ENCODE results near the gene ASB2. TPM values are rescaled to one million over a fixed set of nuclear protein-coding genes. Genes with fewer than 3 reads are reported as not detected.

ASB2 gene
- polyA plus RNA-seq, 1 donor from 2014 or later, result 0.26 TPM

DNA sequence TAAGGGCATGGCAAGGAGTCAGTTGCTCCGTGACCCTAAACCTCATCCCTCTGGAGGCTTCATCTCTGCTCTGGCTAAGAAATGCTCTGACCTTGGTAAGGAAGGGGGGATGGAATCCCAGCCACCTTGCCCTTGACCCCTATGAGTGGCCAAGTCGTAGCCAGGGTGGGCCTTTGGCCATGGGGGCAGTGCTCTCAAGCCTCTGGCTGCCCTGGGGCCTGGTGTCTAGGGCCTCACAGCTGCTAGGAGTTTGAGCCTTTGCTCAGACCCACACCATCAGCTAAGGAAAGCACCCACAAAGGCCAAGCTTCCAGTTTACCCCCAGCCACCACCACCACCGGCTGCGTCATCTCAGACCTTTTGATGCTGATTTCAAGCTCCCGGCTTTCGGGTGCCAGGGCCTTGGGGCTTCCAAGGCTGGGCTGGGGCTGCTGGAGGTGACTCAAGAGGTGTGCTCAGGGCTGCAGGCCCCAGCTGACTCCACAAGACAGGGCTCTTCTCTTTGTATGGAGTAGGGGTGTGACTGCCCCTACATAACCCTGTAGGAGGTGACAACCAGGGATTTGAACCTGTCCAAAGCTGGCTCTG lies 3.7 kb downstream of the ASB2 start:
- Histone ChIP-seq H3K9me2 (ENCODE audit: insufficient read depth, low read length) (no peaks in the 10 kb centered on the region), H3F3A (ENCODE audit: insufficient read depth, low read length, poor library complexity, severe bottlenecking) (no peaks in the 10 kb centered on the region), H3K4me3 (ENCODE audit: low read length) (no peak overlapping the region), H3K79me2 (replicated peaks; ENCODE audit: insufficient read depth, low read length) (no peaks in the 10 kb centered on the region), H3K9ac (ENCODE audit: low read length) (no peak overlapping the region), H3K27ac (ENCODE audit: low read length) (no peak overlapping the region), H3K36me3 (ENCODE audit: insufficient read depth, low read length) (no peaks in the 10 kb centered on the region), H3K9me3 (ENCODE audit: low read length) (no peaks in the 10 kb centered on the region), H3K4me2 (ENCODE audit: low read length) (no peak overlapping the region), H3K27me3 (ENCODE audit: insufficient read depth, low read depth, low read length) (no peaks in the 10 kb centered on the region), H4K20me1 (ENCODE audit: insufficient read depth) (no peaks in the 10 kb centered on the region), H2AFZ (ENCODE audit: low read depth, low read length) (no peak overlapping the region)
- TF ChIP-seq, protein P1, sequence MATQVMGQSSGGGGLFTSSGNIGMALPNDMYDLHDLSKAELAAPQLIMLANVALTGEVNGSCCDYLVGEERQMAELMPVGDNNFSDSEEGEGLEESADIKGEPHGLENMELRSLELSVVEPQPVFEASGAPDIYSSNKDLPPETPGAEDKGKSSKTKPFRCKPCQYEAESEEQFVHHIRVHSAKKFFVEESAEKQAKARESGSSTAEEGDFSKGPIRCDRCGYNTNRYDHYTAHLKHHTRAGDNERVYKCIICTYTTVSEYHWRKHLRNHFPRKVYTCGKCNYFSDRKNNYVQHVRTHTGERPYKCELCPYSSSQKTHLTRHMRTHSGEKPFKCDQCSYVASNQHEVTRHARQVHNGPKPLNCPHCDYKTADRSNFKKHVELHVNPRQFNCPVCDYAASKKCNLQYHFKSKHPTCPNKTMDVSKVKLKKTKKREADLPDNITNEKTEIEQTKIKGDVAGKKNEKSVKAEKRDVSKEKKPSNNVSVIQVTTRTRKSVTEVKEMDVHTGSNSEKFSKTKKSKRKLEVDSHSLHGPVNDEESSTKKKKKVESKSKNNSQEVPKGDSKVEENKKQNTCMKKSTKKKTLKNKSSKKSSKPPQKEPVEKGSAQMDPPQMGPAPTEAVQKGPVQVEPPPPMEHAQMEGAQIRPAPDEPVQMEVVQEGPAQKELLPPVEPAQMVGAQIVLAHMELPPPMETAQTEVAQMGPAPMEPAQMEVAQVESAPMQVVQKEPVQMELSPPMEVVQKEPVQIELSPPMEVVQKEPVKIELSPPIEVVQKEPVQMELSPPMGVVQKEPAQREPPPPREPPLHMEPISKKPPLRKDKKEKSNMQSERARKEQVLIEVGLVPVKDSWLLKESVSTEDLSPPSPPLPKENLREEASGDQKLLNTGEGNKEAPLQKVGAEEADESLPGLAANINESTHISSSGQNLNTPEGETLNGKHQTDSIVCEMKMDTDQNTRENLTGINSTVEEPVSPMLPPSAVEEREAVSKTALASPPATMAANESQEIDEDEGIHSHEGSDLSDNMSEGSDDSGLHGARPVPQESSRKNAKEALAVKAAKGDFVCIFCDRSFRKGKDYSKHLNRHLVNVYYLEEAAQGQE (IDR thresholded peaks at IDR 0.05; ENCODE audit: borderline replicate concordance), result no peak
- no peak for TF ChIP-seq EP300 (conservative IDR thresholded peaks at IDR 0.05; ENCODE audit: poor library complexity, severe bottlenecking)
- TF ChIP-seq POLR2AphosphoS5 (IDR thresholded peaks at IDR 0.05), result no peak
- no peak for TF ChIP-seq MXI1 (conservative IDR thresholded peaks at IDR 0.05; ENCODE audit: poor library complexity, severe bottlenecking)
- TF ChIP-seq TAF1 (IDR thresholded peaks at IDR 0.05; ENCODE audit: low read depth), result no peak
- no peak for TF ChIP-seq EZH2 (IDR thresholded peaks at IDR 0.05; ENCODE audit: borderline replicate concordance, insufficient read depth, low read length, poor library complexity, severe bottlenecking)
- no peak for TF ChIP-seq SMC3 (conservative IDR thresholded peaks at IDR 0.05; ENCODE audit: poor library complexity)
- TF ChIP-seq, protein P2, sequence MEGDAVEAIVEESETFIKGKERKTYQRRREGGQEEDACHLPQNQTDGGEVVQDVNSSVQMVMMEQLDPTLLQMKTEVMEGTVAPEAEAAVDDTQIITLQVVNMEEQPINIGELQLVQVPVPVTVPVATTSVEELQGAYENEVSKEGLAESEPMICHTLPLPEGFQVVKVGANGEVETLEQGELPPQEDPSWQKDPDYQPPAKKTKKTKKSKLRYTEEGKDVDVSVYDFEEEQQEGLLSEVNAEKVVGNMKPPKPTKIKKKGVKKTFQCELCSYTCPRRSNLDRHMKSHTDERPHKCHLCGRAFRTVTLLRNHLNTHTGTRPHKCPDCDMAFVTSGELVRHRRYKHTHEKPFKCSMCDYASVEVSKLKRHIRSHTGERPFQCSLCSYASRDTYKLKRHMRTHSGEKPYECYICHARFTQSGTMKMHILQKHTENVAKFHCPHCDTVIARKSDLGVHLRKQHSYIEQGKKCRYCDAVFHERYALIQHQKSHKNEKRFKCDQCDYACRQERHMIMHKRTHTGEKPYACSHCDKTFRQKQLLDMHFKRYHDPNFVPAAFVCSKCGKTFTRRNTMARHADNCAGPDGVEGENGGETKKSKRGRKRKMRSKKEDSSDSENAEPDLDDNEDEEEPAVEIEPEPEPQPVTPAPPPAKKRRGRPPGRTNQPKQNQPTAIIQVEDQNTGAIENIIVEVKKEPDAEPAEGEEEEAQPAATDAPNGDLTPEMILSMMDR (IDR thresholded peaks at IDR 0.05; ENCODE audit: poor library complexity, severe bottlenecking), result no peak
- TF ChIP-seq RAD21 (conservative IDR thresholded peaks at IDR 0.05), result no peak

DNA sequence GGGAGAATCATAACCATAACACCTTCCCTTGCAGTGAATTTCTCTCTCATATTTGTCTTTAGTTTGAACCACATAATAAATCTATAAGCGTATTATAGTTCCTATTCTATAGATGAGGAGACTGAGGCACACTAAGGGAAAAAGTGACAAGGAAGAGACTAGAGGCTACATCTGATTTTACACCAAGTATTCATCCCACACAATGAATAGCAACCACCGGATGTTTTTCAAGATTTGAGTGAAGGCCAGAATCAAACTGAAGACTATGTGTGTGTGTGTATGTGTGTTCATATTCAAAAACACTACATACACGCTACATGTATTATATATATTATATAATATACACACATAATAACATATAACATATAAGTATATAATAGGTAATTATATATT lies 4.7 kb downstream of the ASB2 start:
- no peak for TF ChIP-seq TAF1 (IDR thresholded peaks at IDR 0.05; ENCODE audit: low read depth)
- TF ChIP-seq EZH2 (IDR thresholded peaks at IDR 0.05; ENCODE audit: borderline replicate concordance, insufficient read depth, low read length, poor library complexity, severe bottlenecking), result no peak
- no peak for TF ChIP-seq RAD21 (conservative IDR thresholded peaks at IDR 0.05)
- TF ChIP-seq, protein P1 (IDR thresholded peaks at IDR 0.05; ENCODE audit: borderline replicate concordance), result no peak
- no peak for TF ChIP-seq MXI1 (conservative IDR thresholded peaks at IDR 0.05; ENCODE audit: poor library complexity, severe bottlenecking)
- TF ChIP-seq POLR2AphosphoS5 (IDR thresholded peaks at IDR 0.05), result no peak
- TF ChIP-seq, protein P2 (IDR thresholded peaks at IDR 0.05; ENCODE audit: poor library complexity, severe bottlenecking), result no peak
- no peak for TF ChIP-seq EP300 (conservative IDR thresholded peaks at IDR 0.05; ENCODE audit: poor library complexity, severe bottlenecking)
- TF ChIP-seq SMC3 (conservative IDR thresholded peaks at IDR 0.05; ENCODE audit: poor library complexity), result no peak
- Histone ChIP-seq H3K79me2 (replicated peaks; ENCODE audit: insufficient read depth, low read length) (no peaks in the 10 kb centered on the region), H3K27me3 (ENCODE audit: insufficient read depth, low read depth, low read length) (no peaks in the 10 kb centered on the region), H3K9ac (ENCODE audit: low read length) (no peak overlapping the region), H3K4me2 (ENCODE audit: low read length) (no peak overlapping the region), H3F3A (ENCODE audit: insufficient read depth, low read length, poor library complexity, severe bottlenecking) (no peaks in the 10 kb centered on the region), H3K36me3 (ENCODE audit: insufficient read depth, low read length) (no peaks in the 10 kb centered on the region), H3K9me2 (ENCODE audit: insufficient read depth, low read length) (no peaks in the 10 kb centered on the region), H3K4me3 (ENCODE audit: low read length) (no peak overlapping the region), H2AFZ (ENCODE audit: low read depth, low read length) (no peak overlapping the region), H3K9me3 (ENCODE audit: low read length) (no peaks in the 10 kb centered on the region), H4K20me1 (ENCODE audit: insufficient read depth) (no peaks in the 10 kb centered on the region), H3K27ac (ENCODE audit: low read length) (no peak overlapping the region)
